Measurements from ENCODE around the gene UTY. TPM values are rescaled to one million over a fixed set of nuclear protein-coding genes. Genes with fewer than 3 reads are reported as not detected.

Gene UTY
- total and polyA plus RNA-seq, 2 of the 8 experiments (the other 6 are each of a cell fraction or from before 2014, with no cell fraction given) = 7.2 to 20.4 TPM

GRCh38 chrY:13339939-13340338 is 139.9 kb downstream of the UTY start:
- ChIA-PET CTCF (ENCODE audit: partially characterized antibody) (no interaction called here), POLR2A (ENCODE audit: partially characterized antibody) (no interaction called here)
- Histone ChIP-seq H3K23me2 (ENCODE audit: low read depth, low read length) (no peaks in the 10 kb centered on the region), H2BK12ac (ENCODE audit: low read depth, low read length) (no peak overlapping the region), H4K5ac (ENCODE audit: insufficient read length, low read depth, low read length) (no peak overlapping the region), H3K27me3 (replicated peaks in 1 of 4; ENCODE audit: control insufficient read depth in 3 of 4, extremely low read depth in 1 of 4, insufficient read depth in 3 of 4, low read length in 3 of 4) (no peaks in the 10 kb centered on the region), H3K4me2 (ENCODE audit: insufficient read depth in 1 of 2, low read depth in 2 of 2, low read length in 2 of 2) (no peak overlapping the region), H2BK5ac (ENCODE audit: low read depth, low read length) (no peak overlapping the region), H3K56ac (replicated peaks; ENCODE audit: insufficient read length, low read depth, low read length) (no peak overlapping the region), H3K4me3 (ENCODE audit: extremely low read depth in 1 of 4, insufficient read depth in 2 of 4, low read depth in 3 of 4, low read length in 4 of 4) (no peak overlapping the region), H3K4me1 (replicated peaks in 1 of 4; ENCODE audit: control insufficient read depth in 3 of 4, insufficient read depth in 4 of 4, low read length in 3 of 4) (no peaks in the 10 kb centered on the region), H3K23ac (ENCODE audit: insufficient read length) (no peak overlapping the region), H2AFZ (ENCODE audit: low read length) (no peak overlapping the region), H4K91ac (replicated peaks; ENCODE audit: insufficient read length, low read length) (no peak overlapping the region), H3K18ac (ENCODE audit: extremely low read depth, low read length) (no peak overlapping the region), H3K27ac (ENCODE audit: low read depth, low read length) (no peak overlapping the region), H3K4ac (replicated peaks; ENCODE audit: insufficient read length, low read depth, low read length) (no peak overlapping the region), H4K8ac (ENCODE audit: extremely low read depth, insufficient read depth, low read length) (no peak overlapping the region), H3K14ac (ENCODE audit: insufficient read length) (no peak overlapping the region), H2BK15ac (ENCODE audit: low read length) (no peak overlapping the region), H3K9me3 (ENCODE audit: insufficient read depth in 2 of 2, low read depth in 1 of 2, low read length in 1 of 2) (no peaks in the 10 kb centered on the region), H3K36me3 (ENCODE audit: control insufficient read depth in 2 of 4, insufficient read depth in 4 of 4, low read length in 3 of 4) (peaks cover 0 to 27% (median 14%) of the 10 kb centered on the region in 4 experiments; a peak in 7 of 8 replicates), H4K20me1 (replicated peaks in 1 of 2; ENCODE audit: control insufficient read depth in 1 of 2, insufficient read depth in 2 of 2, low read length in 2 of 2) (no peaks in the 10 kb centered on the region), H2BK20ac (ENCODE audit: low read length) (no peak overlapping the region), H2BK120ac (replicated peaks; ENCODE audit: low read depth, low read length) (no peak overlapping the region), H3K79me1 (ENCODE audit: low read depth, low read length) (no peaks in the 10 kb centered on the region), H3K9ac (replicated peaks in 1 of 4; ENCODE audit: extremely low read depth in 1 of 4, low read depth in 3 of 4, low read length in 3 of 4) (no peak overlapping the region), H3K79me2 (ENCODE audit: control insufficient read depth in 1 of 2, insufficient read depth in 2 of 2, low read length in 2 of 2) (no peaks in the 10 kb centered on the region; a peak in 1 of 4 replicates), H2AK5ac (ENCODE audit: low read depth, low read length) (no peak overlapping the region)
- WGBS, 2 experiments (ENCODE audit: extremely low coverage in 1 of 2, insufficient coverage in 1 of 2, insufficient read length in 1 of 2, insufficient replicate concordance in 2 of 2, low coverage in 1 of 2, low lambda C conversion rate in 2 of 2, missing lambda C conversion rate in 1 of 2) = 92% methylated on average over 5 of the region's 5 CpGs; no CpG with 5 or more reads in 1 of the 2 experiments
- no peak for TF ChIP-seq RNF2 (IDR thresholded peaks at IDR 0.05; ENCODE audit: borderline replicate concordance, low read depth, low read length, missing control alignments, poor library complexity, severe bottlenecking)
- DNase-seq (ENCODE audit: low read depth in 1 of 2, low spot score in 2 of 2) = no peak
- no peak for FAIRE-seq

Data from H1 (cell line).